K562 (cell line): ENCODE results near the gene LENEP. TPM values are rescaled to one million over a fixed set of nuclear protein-coding genes. Genes with fewer than 3 reads are reported as not detected.

Source experiments
- ATAC-seq: fragments of 200-7000 bp; cut with Tn5 transposase; 3 replicates; pipeline ENCODE4 v1.9.1; 2020; ENCODE audit warnings: moderate library complexity
- BruUV-seq: library from RNA; stranded (reverse); fragments of 400-500 nt; replicated peaks from 2 replicates; lab custom pipeline; 2021; lab: Mats Ljungman, UMichigan
- CTCF ChIA-PET: fragments of 300-600 bp; formaldehyde crosslinking; extraction: SDS; loops from one replicate; lab custom pipeline; 2021; ENCODE audit warnings: low intra/inter-chr PET ratio; lab: Yijun Ruan, JAX
- POLR2A ChIA-PET: fragments of 300-600, 350-650 bp; sonication (Branson Sonifier 250); formaldehyde crosslinking; extraction: SDS; loops from one replicate; lab custom pipeline; 2021; ENCODE audit warnings: antibody characterized with exemption, inconsistent platforms; lab: Yijun Ruan, JAX
- DNase-seq, 4 experiments: peaks; one replicate each; pipeline versions ENCODE4 v3.0.0 to v3.0.0-alpha.2; 2011 to 2018; ENCODE audit warnings: low spot score in 3 of 4, mixed read lengths in 3 of 4; ENCODE audit errors: extremely low read depth in 1 of 4
- FAIRE-seq: peaks from 2 replicates; lab custom pipeline; 2011; peaks lifted over from hg19 to GRCh38; lab: Jason Lieb, UNC
- H2AFZ ChIP-seq: 2 replicates; pipeline ENCODE4 v1.6.0; 2011; ENCODE audit warnings: low read depth, low read length, control low read depth, inconsistent platforms
- H3K27ac ChIP-seq: fragments of 200-600 bp; 3 replicates; pipeline ENCODE4 v1.8.0; 2011; ENCODE audit warnings: low read depth, mild to moderate bottlenecking, control low read depth, inconsistent platforms, low read length, moderate library complexity, mixed read lengths; ENCODE audit errors: extremely low read depth
- H3K27me3 ChIP-seq, 2 experiments: fragments of 300-600 bp in 1 of 2; 2 replicates in 1 of 2; 3 replicates in 1 of 2; pipeline versions ENCODE4 v1.6.0 to v1.8.0; 2011; ENCODE audit warnings: inconsistent platforms in 2 of 2, low read length in 2 of 2, mild to moderate bottlenecking in 1 of 2, mixed read lengths in 1 of 2, moderate library complexity in 1 of 2; ENCODE audit not compliant: control insufficient read depth in 2 of 2, insufficient read depth in 2 of 2
- H3K36me3 ChIP-seq: fragments of 300-600 bp; 3 replicates; pipeline ENCODE4 v1.8.0; 2011; ENCODE audit warnings: mild to moderate bottlenecking, low read length, inconsistent platforms; ENCODE audit not compliant: control insufficient read depth, insufficient read depth
- H3K4me1 ChIP-seq, 2 experiments: fragments of 200-600 bp in 1 of 2; replicated peaks in 1 of 2; 2 replicates in 1 of 2; 3 replicates in 1 of 2; pipeline versions ENCODE4 v1.5.1 to v1.8.0; 2011; ENCODE audit warnings: inconsistent platforms in 2 of 2, low read length in 2 of 2, mild to moderate bottlenecking in 1 of 2, mixed read lengths in 1 of 2, moderate library complexity in 1 of 2; ENCODE audit not compliant: control insufficient read depth in 2 of 2, insufficient read depth in 2 of 2
- H3K4me2 ChIP-seq: 2 replicates; pipeline ENCODE4 v1.6.1; 2011; ENCODE audit warnings: low read length, control low read depth, inconsistent platforms, mixed read lengths; ENCODE audit not compliant: insufficient read depth
- H3K4me3 ChIP-seq: fragments of 200-600 bp; sonication (generic), shearing (Covaris generic); 2 replicates; pipeline ENCODE4 v1.5.1; 2016; ENCODE audit warnings: control low read depth, inconsistent platforms
- H3K79me2 ChIP-seq: fragments of 200-600 bp; 3 replicates; pipeline ENCODE4 v1.8.0; 2011; ENCODE audit warnings: low read length, inconsistent platforms; ENCODE audit not compliant: control insufficient read depth, insufficient read depth
- H3K9ac ChIP-seq, 2 experiments: 2 replicates each; pipeline versions ENCODE4 v1.6.0 to v1.6.1; 2011; ENCODE audit warnings: low read depth in 2 of 2, low read length in 2 of 2, control low read depth in 1 of 2, inconsistent platforms in 1 of 2, mild to moderate bottlenecking in 1 of 2, mixed read lengths in 1 of 2; ENCODE audit not compliant: insufficient read depth in 1 of 2
- H3K9me1 ChIP-seq: one replicate; pipeline ENCODE4 v1.6.0; 2011; ENCODE audit warnings: inconsistent platforms, mild to moderate bottlenecking, low read length, moderate library complexity; ENCODE audit not compliant: control insufficient read depth, insufficient read depth
- H3K9me3 ChIP-seq: replicated peaks from 2 replicates; pipeline ENCODE4 v1.5.1; 2011; ENCODE audit warnings: low read depth, low read length, inconsistent platforms; ENCODE audit not compliant: control insufficient read depth, insufficient read depth
- H4K20me1 ChIP-seq: replicated peaks from 2 replicates; pipeline ENCODE4 v1.6.1; 2011; ENCODE audit warnings: low read length, inconsistent platforms, mixed read lengths; ENCODE audit not compliant: control insufficient read depth, insufficient read depth
- AFF1 ChIP-seq, 2 experiments: fragments of 450-650 bp; IDR thresholded peaks; 2 replicates each; pipeline ENCODE4 v1.6.1; 2018; ENCODE audit warnings: mild to moderate bottlenecking in 2 of 2, low read depth in 1 of 2; ENCODE audit not compliant: partially characterized antibody in 2 of 2
- CCNT2 ChIP-seq: IDR thresholded peaks from 2 replicates; pipeline ENCODE4 v1.6.1; 2011; ENCODE audit warnings: borderline replicate concordance, low read depth, mild to moderate bottlenecking, moderate library complexity, mixed read lengths, low read length; ENCODE audit not compliant: insufficient read length; ENCODE audit errors: extremely low read depth
- DIDO1 ChIP-seq: fragments of 450-650 bp; IDR thresholded peaks from 2 replicates; pipeline ENCODE4 v1.6.1; 2016; ENCODE audit warnings: low read depth, missing biosample characterization, missing genetic modification characterization
- KDM5B ChIP-seq: fragments of 200-600 bp; sonication (generic); IDR thresholded peaks from 2 replicates; pipeline ENCODE4 v1.6.1; 2012; ENCODE audit warnings: low read depth, mild to moderate bottlenecking, moderate library complexity, low read length, control low read depth, inconsistent platforms; ENCODE audit not compliant: insufficient replicate concordance
- MCM2 ChIP-seq: fragments of 450-650 bp; IDR thresholded peaks from 2 replicates; pipeline ENCODE4 v1.6.1; 2017; ENCODE audit warnings: low read depth, mild to moderate bottlenecking
- NFRKB ChIP-seq: fragments of 450-650 bp; IDR thresholded peaks from 2 replicates; pipeline ENCODE4 v1.6.1; 2016; ENCODE audit warnings: low read depth
- NONO ChIP-seq, 2 experiments: fragments of 200-400 bp in 1 of 2; fragments of 450-650 bp in 1 of 2; formaldehyde crosslinking in 1 of 2; IDR thresholded peaks; 2 replicates each; pipeline ENCODE4 v1.6.1; 2017; ENCODE audit warnings: low read depth in 2 of 2, mild to moderate bottlenecking in 2 of 2, moderate library complexity in 2 of 2, low read length in 1 of 2
- NUFIP1 ChIP-seq: fragments of 450-650 bp; IDR thresholded peaks from 2 replicates; pipeline ENCODE4 v1.6.1; 2018; ENCODE audit not compliant: partially characterized antibody
- PCBP1 ChIP-seq: fragments of 200-400 bp; formaldehyde crosslinking; IDR thresholded peaks from 2 replicates; pipeline ENCODE4 v1.6.1; 2018; ENCODE audit warnings: mild to moderate bottlenecking, low read depth, low read length; ENCODE audit not compliant: poor library complexity, severe bottlenecking
- PHF8 ChIP-seq: fragments of 200-600 bp; sonication (generic); IDR thresholded peaks from 2 replicates; pipeline ENCODE4 v1.6.1; 2012; ENCODE audit warnings: mixed run types, mild to moderate bottlenecking, inconsistent platforms, low read length, moderate library complexity, borderline replicate concordance
- PML ChIP-seq: IDR thresholded peaks from 2 replicates; pipeline ENCODE4 v1.6.1; 2012; ENCODE audit warnings: low read length, inconsistent platforms
- POLR2G ChIP-seq: fragments of 200-400 bp; formaldehyde crosslinking; IDR thresholded peaks from 2 replicates; pipeline ENCODE4 v1.6.1; 2017; ENCODE audit warnings: low read depth, mild to moderate bottlenecking, antibody characterized with exemption, low read length, moderate library complexity
- RB1 ChIP-seq: fragments of 450-650 bp; IDR thresholded peaks from 2 replicates; pipeline ENCODE4 v1.6.1; 2017; ENCODE audit warnings: low read depth, mild to moderate bottlenecking
- RBBP5 ChIP-seq: fragments of 200-600 bp; sonication (generic); IDR thresholded peaks from 2 replicates; pipeline ENCODE4 v1.6.1; 2012; ENCODE audit warnings: borderline replicate concordance, mild to moderate bottlenecking, low read length, control low read depth, inconsistent platforms; ENCODE audit not compliant: insufficient read depth, poor library complexity, severe bottlenecking
- SREBF2 ChIP-seq: sonication (generic); formaldehyde crosslinking; IDR thresholded peaks from 2 replicates; pipeline ENCODE4 v1.4.0; 2020; ENCODE audit warnings: mild to moderate bottlenecking, missing genetic modification reagents
- TGIF2 ChIP-seq: sonication (generic); formaldehyde crosslinking; IDR thresholded peaks from 2 replicates; pipeline ENCODE4 v1.8.1; 2022; ENCODE audit warnings: mild to moderate bottlenecking, missing genetic modification reagents, moderate library complexity
- ZBTB7A ChIP-seq: IDR thresholded peaks from 2 replicates; pipeline ENCODE4 v1.6.1; 2011; ENCODE audit warnings: low read depth, mild to moderate bottlenecking, low read length, moderate library complexity, borderline replicate concordance; ENCODE audit not compliant: control insufficient read depth
- ZNF696 ChIP-seq: fragments of 250-450 bp; sonication (Bioruptor Pico); conservative IDR thresholded peaks from 2 replicates; pipeline ENCODE4 v1.4.0; 2020; ENCODE audit warnings: mild to moderate bottlenecking, moderate library complexity
- WGBS: fragments of 100-300 bp; shearing (Covaris generic); methylation state at CpG from one replicate; pipeline ENCODE4 v1.1.6; 2016; ENCODE audit warnings: low coverage, mixed read lengths; ENCODE audit not compliant: insufficient coverage; ENCODE audit errors: missing lambda C conversion rate; 5-methylcytosine and 5-hydroxymethylcytosine counted together
- in situ Hi-C: fragments of 300-500 bp; cut with MboI; formaldehyde crosslinking; loops from 4 replicates; pipeline ENCODE4 v1.15.0; 2018; ENCODE audit warnings: inconsistent platforms, mixed read lengths
- intact Hi-C: fragments of 100-400 bp; cut with micrococcal nuclease; formaldehyde crosslinking; loops from 2 replicates; pipeline ENCODE4 v1.14.2; 2022
- polyA plus RNA-seq, 8 experiments: library from polyadenylated mRNA; depleted of rRNA in 4 of 8; stranded (reverse) in 5 of 8; unstranded in 3 of 8; fragments of >200 nt; fragmentation: Nextera tagmentation in 2 of 8; fragmentation: Illumina TruSeq in 1 of 8; extraction: Ambion mirVana in 2 of 8; extraction: Trizol in 1 of 8; gene quantifications; 2 replicates each; pipeline versions ENCODE4 v1.2.1 to v1.2.3, GENCODE V29; 2011 to 2014; ENCODE audit warnings: inconsistent platforms in 1 of 8, missing spikeins in 1 of 8
- total RNA-seq, 7 experiments: library from RNA; depleted of rRNA in 6 of 7; stranded (reverse); fragments of >200 nt in 6 of 7; fragmentation: Illumina TruSeq in 2 of 7; extraction: Trizol in 2 of 7; gene quantifications; 2 replicates each; pipeline versions ENCODE4 v1.2.1 to v1.2.3, GENCODE V29; 2011 to 2021; ENCODE audit warnings: low replicate concordance in 1 of 7

The LENEP gene
- total and polyA plus RNA-seq, 9 of the 15 experiments (the other 6 are each of a cell fraction or from before 2014, with no cell fraction given) = 0.23 to 0.87 (median 0.67) TPM; not detected in 5

DNA sequence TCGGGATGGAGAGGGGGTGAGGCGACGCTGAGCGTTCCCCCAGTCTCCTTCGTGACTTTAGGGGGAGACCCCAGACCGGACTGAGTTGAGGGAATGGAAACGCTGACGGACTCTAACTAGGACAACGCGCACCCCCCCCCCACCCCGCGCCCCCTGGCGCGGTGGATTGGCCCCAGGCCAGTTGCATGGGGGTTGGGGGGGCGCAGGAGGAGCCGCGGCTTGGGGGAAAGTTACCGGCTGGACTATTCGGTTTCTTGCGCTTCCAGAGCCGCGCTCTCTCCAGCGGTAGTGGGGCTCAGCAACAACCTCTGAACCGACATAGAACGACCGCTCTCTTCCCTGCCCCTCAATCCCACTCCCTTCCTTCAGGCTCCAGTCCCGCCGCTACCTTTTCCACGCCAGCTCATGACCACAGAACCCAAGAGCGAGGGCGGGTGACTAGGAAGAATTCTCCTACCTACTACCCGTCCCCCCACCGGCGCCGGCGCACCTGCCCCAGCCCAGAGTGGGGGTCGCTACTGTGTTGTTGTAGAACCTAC lies 9.9 kb downstream of the LENEP start:
- intact Hi-C loops (loop anchor here (5.0 kb wide), 3 partner anchors 44 to 446 kb away; partner anchors contain the start of genes EFNA3 and UBE2Q1), in situ Hi-C loops (no loop called here)
- WGBS = under 1% methylated on average over 19 of the region's 37 CpGs
- H3K36me3 ChIP-seq = peaks cover 33% of the 10 kb centered on the region; the same call in 2 of the 3 replicates
- H3K4me1 ChIP-seq = peaks cover 51 to 78% of the 10 kb centered on the region in 2 experiments
- no peaks in the 10 kb centered on the region for H3K27me3 ChIP-seq
- no peaks in the 10 kb centered on the region for H3K9me3 ChIP-seq
- H2AFZ ChIP-seq = no peak overlapping the region
- ATAC-seq = no peak
- peaks cover 64% of the 10 kb centered on the region for H3K79me2 ChIP-seq
- TSS peak; percentile 35 for BruUV-seq
- H3K9me1 ChIP-seq = no peaks in the 10 kb centered on the region
- H3K27ac ChIP-seq = peak overlapping the region; percentile 99
- peak overlapping the region; percentile 99 for H3K4me2 ChIP-seq
- no peak for FAIRE-seq
- ChIA-PET POLR2A (interaction anchor here (1.1 to 1.5 kb wide), 3 partner anchors 10 to 50 kb away, joined by 3 to 8 read pairs (median 3); no protein-coding TSS in a partner anchor), CTCF (interaction anchor here (0.6 to 0.9 kb wide), 2 partner anchors 47 to 76 kb away, joined by 3 read pairs; no protein-coding TSS in a partner anchor)
- peaks cover 3% of the 10 kb centered on the region; the same call in 1 of the 2 replicates for H4K20me1 ChIP-seq
- DNase-seq = peak in 2 of 4 experiments; percentile 51 to 64
- peak overlapping the region; percentile 97 for H3K4me3 ChIP-seq
- peak overlapping the region; percentile 99 for H3K9ac ChIP-seq
- TF ChIP-seq PML = 0 out of 2 replicates have a peak, but pooled peaks have one; percentile 9
- TF ChIP-seq RB1 = no peak
- TF ChIP-seq POLR2G = peak; percentile 72
- TF ChIP-seq PHF8 = peak; percentile 25; the same call in 1 of the 2 replicates
- TF ChIP-seq CCNT2 = peak; percentile 37
- TF ChIP-seq NONO (IDR thresholded peaks at IDR 0.05; ENCODE audit: low read depth in 2 of 2, low read length in 1 of 2) = no peak
- TF ChIP-seq AFF1 (IDR thresholded peaks at IDR 0.05; ENCODE audit: low read depth in 1 of 2, partially characterized antibody in 2 of 2) = no peak
- no peak for TF ChIP-seq NUFIP1
- TF ChIP-seq MCM2 = no peak
- peak; percentile 67 for TF ChIP-seq RBBP5
- no peak for TF ChIP-seq SREBF2 (CRISPR knock-in tag)
- no peak for TF ChIP-seq ZNF696 (CRISPR knock-in tag)
- peak; percentile 64 for TF ChIP-seq PCBP1
- TF ChIP-seq DIDO1 = no peak
- TF ChIP-seq TGIF2 (CRISPR knock-in tag) = no peak
- TF ChIP-seq KDM5B = peak; percentile 63
- peak; percentile 72; the same call in 1 of the 2 replicates for TF ChIP-seq NFRKB
- peak; percentile 86 for TF ChIP-seq ZBTB7A
